GM21723 (cell line): ENCODE results near the gene ELOF1.

Source experiments
- ATAC-seq: cut with Tn5 transposase; IDR thresholded peaks from one replicate; pipeline ENCODE4 v1.9.1; 2021; ENCODE audit warnings: mild to moderate bottlenecking, moderate library complexity; ENCODE audit not compliant: unreplicated experiment

Gene ELOF1

DNA sequence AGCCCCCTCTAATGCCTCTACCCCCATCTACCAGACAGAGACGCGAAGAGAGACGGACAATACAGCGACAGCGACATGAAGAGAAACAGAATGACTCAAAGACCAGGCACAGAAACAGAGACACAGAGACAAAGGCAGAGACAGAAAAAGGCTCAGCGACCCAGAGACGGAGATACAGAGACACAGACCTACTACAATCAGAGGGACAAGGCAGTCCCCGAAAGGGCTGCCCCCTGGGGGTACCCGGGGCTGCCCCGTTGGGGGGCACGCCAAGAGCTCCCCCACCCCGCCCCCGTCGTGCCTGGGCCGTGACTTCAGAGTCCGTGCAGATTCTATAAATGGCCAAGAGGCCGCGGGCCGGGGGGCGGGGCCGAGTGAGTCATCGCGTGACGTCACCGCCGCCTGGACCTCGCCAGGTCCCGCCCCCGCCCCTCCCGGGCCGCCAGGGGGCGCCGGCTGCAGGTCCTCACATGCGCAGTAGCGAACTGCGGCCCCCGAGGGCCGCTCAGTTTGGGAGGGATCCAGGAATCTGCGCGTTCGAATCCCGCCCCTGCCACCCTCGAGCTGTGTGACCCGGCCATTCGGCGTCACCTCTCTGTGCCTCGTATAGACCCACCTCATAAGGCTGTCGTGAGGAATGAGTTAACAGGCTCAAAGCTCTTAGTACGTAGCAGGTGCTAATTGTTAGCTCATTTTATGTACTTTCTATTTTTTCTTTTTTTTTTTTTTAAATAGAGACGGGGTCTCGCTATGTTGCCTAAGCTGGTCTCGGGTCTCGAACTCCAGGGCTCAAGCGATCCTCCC is 23.0 kb downstream of the ELOF1 start:
- peak; percentile 50 for ATAC-seq

DNA sequence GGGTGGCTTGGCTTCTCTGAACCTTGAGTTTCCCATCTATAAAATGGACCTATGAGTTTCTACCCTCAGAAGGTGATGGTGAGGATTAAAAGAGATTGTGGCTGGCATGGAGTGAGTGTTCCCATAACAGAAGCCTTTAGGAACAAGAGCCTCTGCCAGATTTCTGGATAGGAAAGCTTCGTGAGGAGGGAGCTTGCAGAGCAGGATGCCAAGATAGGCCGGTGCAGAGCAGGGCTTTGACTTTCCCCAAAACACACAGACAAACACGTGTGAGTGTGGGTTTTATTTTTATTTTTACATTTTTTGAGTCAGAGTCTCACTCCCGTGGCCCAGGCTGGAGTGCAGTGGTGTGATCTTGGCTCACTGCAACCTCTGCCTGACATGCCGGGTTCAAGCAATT is 24.1 kb downstream of the ELOF1 start:
- no peak for ATAC-seq

DNA sequence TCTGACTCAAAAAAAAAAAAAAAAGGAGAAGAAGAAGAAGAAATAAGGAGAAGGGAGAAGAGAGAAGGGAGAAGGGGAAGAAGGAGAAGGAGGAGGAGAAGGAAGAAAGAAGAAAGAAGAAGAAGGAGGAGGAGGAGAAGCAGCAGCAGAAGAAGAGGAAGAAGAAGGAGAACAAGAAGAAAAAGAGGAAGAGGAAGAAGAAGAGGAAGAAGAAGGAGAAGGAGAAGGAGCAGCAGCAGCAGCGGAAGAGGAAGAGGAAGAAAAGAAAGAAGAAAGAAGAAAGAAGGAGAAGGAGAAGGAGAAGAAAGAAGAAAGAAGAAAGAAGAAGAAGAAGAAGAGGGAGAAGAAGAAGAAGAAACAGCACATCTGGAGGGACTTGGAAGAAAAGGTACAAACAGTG is 24.5 kb downstream of the ELOF1 start:
- no peak for ATAC-seq

DNA sequence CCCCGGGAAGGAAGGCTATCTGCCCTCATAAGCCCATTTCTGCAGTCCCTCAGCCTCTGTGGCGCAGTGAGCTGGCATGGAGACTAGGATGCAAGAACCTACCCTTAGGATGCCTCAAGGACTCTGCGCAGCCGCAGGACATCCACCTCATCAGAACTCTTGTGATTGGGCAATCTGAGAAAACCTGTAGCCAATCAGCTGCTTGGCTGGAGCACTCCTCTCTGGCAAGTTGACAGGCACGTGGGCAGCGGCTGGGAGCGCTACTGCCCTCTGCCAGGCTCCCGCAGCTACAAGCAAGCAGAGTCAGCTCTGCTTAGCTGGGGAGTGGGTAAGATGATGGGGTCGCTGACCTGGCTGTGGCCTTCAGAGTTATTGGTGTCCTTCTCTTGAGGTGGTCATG is 28.6 kb downstream of the ELOF1 start:
- no peak for ATAC-seq

DNA sequence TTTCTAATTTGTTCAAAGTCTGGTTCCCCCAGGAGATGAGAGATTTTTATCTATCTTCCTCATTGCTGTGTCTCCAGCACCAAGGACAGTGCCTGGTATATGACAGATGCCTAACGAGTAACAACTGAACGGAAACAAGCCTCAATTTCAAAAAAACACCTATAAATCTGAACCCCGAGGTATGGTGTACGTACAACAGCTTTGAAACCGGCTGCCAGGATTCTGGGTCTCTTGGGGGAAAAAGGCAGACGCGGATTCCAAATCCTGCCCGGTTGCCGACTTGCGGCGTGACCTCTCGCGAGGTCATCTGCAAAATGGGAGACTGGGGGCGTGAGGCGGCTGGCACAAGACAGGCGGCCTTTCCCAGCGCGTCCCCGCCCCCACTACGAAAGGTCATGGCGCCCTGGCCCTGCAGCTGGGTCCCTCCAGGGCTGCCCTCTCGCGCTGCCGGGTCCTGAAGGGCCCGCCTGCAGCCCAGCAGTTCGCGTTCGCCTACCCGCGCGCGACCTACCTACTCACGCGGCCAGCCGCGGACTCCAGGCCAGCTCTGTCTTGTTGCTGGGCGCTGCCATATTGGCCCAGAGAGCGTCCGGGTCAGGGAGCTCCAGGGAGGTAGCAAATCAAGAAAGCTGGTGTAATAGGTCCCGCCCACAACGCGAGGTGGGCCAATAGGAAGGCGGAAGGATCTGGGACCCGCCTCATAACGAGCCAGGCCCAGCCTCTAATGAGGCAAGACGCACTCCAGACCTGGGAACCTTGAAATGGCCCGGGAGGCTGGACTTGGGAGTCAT is 30.3 kb downstream of the ELOF1 start, which contains the start of gene ECSIT:
Gene ECSIT (minus strand): TSS at position 584 of the 791 bp plus-strand sequence. CDS start 9,964 bp downstream, outside the sequence.
- peak; percentile 93 for ATAC-seq

DNA sequence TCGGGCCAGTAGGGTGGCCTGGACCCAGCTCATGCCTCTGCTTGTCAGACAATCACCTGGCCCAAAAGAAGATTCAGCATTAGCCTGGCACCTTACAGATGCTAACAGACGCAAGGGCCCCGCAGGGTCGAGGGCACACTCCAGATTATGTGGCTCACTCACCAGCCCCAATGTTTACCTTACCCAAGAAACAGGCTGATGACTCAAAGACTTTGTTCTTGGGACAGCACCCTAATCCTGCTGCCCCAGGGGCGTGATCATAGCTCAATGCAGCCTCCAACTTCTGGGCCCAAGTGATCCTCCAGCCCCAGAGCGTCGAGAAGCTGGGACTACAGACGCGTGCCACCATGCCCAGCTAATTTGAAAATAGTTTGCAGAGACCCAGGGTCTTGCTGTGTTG is 39.9 kb downstream of the ELOF1 start:
- no peak for ATAC-seq

DNA sequence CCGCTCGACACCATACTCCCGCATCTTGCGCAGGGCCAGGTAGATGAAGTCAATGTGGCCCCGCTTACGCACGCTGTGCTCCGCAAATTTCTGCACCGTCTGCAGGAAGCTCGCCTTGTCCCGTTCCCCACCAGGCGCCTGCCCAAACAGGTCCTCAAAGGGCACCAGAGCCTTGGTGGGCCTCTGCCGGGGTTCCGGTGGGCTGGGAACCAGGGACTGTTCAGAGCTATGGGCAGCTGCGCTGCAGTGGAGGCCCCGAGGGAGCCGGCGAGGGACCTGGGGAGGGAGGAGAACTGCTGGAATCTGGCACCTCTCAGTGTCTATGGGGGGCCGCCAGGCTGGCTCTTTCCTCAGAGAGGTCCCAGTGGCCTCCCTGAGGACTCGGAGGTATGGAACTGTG is 45.1 kb downstream of the ELOF1 start:
- ATAC-seq = no peak

DNA sequence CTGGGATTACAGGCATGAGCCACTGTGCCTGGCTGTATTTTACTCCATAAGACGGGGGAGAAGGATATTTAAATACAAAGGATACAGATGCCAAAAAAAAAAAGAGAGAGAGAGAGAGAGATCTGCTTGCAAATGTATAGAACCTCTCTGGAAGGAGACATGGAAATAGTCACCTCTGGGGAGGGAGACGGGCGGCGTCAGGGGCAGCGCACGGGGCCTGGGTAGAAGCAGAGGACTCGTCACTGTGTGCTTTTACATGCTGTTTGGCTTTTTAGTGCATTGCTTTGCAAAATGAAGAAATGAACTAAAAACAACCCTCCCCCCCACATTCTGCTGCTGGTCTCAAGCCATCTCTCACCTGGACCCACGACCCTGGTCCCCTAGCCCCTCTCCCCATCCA is 48.6 kb downstream of the ELOF1 start:
- no peak for ATAC-seq

DNA sequence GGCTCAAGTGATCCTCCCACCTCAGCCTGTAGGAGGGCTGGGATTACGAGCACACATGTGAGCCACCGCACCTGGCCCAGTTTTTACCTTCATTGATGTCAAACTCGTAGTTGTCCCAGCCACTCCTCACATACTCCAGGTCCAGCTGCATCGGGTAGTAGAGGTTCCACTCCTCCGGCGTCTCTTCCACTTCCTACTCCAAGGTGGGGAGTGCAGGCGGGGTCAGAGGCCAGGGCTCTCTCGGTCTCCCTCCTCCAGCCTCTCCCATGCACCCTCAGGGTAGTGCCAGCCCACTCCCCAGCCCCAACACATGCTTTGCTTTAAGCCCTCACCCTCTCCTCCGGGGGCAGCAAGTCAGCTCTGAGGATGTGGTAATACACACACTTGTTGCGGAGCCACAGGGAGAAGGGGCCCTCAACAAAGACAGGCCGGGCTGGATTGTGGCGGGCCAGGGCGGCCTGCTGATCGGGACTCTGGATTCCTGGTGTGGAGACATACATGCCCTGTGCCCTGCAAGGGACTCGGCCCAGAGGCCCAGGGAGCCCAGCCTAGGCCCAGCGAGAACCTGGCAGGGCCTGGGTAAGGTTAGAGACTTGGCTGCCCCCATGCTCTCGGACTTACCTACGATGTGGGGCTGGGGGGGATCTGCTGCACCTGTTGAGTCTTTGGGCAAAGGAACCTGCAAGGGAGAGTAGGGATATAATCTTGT is 51.5 kb downstream of the ELOF1 start:
- ATAC-seq = no peak

DNA sequence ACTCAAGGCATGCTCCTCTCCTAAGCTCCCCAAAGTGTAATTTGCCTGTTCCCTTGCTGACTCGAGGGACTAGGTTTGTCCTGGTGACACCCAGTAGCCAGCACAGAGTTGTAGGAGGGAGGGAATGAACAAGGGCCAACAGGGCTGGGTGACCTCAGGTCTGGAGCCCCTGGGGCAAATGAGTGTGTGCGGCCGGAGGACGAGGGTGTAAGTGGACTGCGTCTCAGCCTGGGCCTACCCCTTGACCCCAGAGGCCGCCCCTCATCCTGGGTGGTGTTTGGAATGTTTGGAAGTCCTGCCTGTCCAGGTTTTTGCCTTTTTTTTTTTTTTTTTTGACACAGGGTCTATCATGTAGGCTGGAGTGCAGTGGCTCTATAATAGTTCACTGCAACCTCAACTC is 52.1 kb downstream of the ELOF1 start:
- no peak for ATAC-seq

DNA sequence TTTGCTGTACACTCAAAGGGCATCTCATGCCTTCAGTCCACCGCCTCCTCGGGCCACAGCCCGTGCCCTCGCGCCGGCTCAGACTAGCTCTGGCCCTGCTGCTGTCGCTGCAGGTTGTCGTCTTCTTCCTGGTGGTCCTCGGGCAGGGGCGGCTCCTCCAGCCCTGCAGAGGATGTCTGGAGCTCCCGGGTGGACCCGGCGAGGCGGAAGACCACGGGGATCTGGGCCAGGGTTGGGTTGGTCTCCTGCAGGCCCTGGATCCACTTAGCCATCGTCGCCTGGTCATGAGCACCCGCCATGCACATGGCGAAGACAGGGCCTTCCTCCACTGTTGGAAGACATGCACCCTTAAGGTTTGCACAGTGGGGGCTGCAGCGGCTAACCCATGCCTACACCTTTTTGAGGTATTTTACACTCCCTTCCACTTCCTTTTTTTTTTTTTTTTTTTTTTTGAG is 52.9 kb downstream of the ELOF1 start:
- ATAC-seq = peak; percentile 34

DNA sequence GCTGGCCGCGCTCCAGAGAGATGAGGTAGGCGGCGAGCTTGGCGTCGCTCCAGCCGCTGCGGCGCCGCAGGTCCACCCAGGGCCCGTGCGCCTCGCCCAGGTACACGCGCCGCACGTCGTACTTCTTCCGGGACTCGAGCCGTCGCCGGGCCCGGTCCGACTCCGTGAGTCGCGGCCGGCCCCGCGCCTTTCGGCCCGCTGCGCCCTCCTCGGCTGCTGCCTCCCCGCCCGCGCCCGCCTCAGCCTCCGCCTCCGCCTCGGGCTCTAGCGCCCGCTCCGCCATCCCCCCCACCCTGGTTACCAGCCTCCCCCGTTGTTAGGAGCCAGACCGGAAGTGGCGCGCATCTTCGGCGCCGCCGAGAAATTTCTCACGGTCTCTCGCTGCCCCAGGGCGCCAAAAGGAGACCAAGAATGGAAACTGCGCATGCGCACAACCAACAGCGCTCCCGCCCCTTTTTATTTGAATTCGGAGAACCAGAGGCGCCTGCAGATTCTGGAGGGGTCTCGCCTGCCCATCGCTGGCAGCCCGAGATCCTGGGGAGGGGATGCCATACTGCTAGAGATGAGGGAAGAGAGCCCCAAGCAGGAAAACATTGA is 53.4 kb downstream of the ELOF1 start, which contains the start of gene ZNF653:
Gene ZNF653 (minus strand): TSS at position 336 of the 597 bp plus-strand sequence. CDS start 53 bp downstream, at position 283.
- ATAC-seq = peak; percentile 48

DNA sequence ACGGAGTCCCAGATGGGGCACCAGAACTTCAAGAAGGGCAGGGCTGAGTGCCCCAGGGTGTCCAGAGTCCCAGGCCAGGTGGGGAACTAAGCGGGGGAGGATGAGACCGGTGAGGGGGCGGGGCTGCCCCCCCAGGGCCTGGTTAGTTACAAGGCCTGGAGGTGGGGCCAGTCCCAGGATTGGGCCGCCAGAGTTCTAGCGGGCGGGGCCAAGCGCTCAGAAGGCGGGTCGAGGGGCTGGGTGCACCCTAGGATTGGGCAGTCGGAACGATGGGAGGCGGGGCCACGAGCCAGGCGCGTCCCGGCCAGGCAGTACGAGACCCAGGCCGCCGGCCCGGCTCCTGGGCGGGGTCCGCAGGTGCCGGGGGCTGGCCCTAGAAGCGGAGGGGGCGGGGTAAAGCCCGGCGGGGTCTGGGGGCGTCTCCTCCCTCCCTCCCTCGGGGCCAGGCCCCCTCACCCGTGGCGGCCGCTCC is 54.0 kb downstream of the ELOF1 start:
- ATAC-seq = peak; percentile 85

DNA sequence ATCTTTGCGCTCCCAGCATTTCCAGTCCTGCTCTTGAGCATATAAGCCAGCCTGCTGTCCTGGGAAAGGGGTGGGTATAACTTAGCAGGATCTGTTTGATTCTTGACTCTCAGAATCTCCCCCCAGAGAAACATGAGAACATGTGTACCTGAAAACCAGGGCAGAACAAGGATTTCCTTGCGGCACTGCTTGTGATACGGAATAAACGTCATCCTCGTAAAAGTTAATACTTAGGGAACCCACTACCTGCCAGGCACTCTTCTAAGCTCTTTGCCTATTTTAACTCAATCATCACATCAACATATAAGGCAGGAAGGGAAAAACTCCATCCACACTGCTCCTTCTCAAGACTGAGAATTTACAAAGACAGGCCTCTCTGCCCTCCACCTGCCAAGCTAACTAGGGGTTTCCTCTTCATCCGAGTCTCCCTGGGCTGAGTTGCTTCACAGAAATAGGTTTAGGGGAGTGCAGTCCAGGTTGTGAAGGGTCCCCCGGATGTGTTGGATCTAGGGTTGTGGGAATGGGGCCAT is 54.5 kb downstream of the ELOF1 start:
- no peak for ATAC-seq
